ENCODE measurements around the gene STARD5. TPM values are rescaled to one million over a fixed set of nuclear protein-coding genes. Genes with fewer than 3 reads are reported as not detected.
"Not testable (repeated sequence)": the region's sequence is repeated elsewhere in the genome, so short reads cannot be mapped to it uniquely, and the experiment has no call there.

STARD5 gene
- total RNA-seq, 4 donors from 2014 or later = 1.3 to 6.7 (median 4.1) TPM

GRCh38 chr15:81357180-81357686 lies 33.3 kb upstream of the STARD5 start:
- TF ChIP-seq CTCF (IDR thresholded peaks at IDR 0.05) = no peak
- TF ChIP-seq POLR2A (IDR thresholded peaks at IDR 0.05) = no peak
- WGBS, 2 donors (ENCODE audit: low coverage in 1 of 2) = 85 to 96% methylated on average over 4 to 5 of the region's 6 CpGs

DNA sequence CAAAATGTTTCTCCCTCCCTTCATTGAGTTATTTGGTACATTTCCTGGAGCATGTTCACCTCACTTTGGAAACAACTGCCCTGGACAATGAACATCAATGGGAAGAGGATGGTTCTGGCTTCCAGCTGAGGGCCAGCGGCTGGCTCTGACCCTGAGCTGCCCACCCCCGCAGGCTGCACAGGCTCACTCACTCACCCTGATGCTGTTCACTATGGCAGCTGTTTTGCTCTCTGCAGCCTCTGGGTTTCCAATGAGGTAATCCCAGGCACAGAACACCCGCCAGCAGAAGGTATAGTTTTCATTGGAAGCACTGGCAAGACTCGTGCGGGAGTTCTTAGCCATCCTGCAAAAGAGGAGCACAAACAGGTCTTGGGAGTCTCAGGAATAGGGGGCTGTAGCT lies 32.3 kb upstream of the STARD5 start:
- WGBS, 2 donors (ENCODE audit: low coverage in 1 of 2) = 0 to 100% methylated on average over 1 of the region's 5 CpGs

More at GRCh38 chr15:81357180-81357686, 33.3 kb upstream of the STARD5 start:
- no peaks in the 10 kb centered on the region for H3K36me3 ChIP-seq
- H3K27me3 ChIP-seq = no peaks in the 10 kb centered on the region
- no peaks in the 10 kb centered on the region for H3K4me1 ChIP-seq
- no peak for ATAC-seq
- H3K4me3 ChIP-seq = no peak overlapping the region
- H3K9me3 ChIP-seq = peaks cover 0 to 4% (median 0%) of the 10 kb centered on the region in 3 donors
- H3K27ac ChIP-seq = no peak overlapping the region

DNA sequence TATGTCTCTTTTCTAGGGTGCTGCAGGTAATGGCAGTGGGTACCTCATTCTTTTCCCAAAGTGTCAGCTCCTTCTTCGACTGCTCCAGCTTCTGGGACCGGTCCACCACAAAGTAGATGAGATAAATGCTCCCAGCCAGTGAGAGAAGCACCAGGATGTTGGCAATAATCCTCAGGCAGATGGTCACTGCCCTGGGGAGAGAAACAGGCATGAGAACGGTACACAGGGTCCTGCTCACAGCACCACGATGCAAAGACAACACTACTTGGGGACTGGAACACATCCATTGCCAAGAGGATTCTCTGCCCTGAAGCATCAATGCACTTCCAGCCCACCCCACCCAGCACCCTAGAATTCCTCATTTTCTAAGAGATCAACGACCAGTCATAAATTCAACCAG lies 27.7 kb upstream of the STARD5 start:
- TF ChIP-seq POLR2AphosphoS5 (IDR thresholded peaks at IDR 0.05) = no peak
- TF ChIP-seq POLR2A (IDR thresholded peaks at IDR 0.05) = no peak
- TF ChIP-seq EP300 (IDR thresholded peaks at IDR 0.05) = no peak
- no peak for TF ChIP-seq CTCF (IDR thresholded peaks at IDR 0.05)
- no peaks in the 10 kb centered on the region for H3K27me3 ChIP-seq
- H3K27ac ChIP-seq = no peak overlapping the region
- no peaks in the 10 kb centered on the region for H3K36me3 ChIP-seq
- WGBS, 2 donors (ENCODE audit: low coverage in 1 of 2) = 47 to 60% methylated on average over 1 to 2 of the region's 5 CpGs
- no peak overlapping the region for H3K4me3 ChIP-seq
- H3K4me1 ChIP-seq = no peaks in the 10 kb centered on the region
- no peak for ATAC-seq
- H3K9me3 ChIP-seq = no peaks in the 10 kb centered on the region

More for the DNA sequence above, 32.3 kb upstream of the STARD5 start:
- TF ChIP-seq EP300 (IDR thresholded peaks at IDR 0.05) = no peak
- no peak for TF ChIP-seq CTCF (IDR thresholded peaks at IDR 0.05)
- TF ChIP-seq POLR2AphosphoS5 (IDR thresholded peaks at IDR 0.05) = no peak
- TF ChIP-seq POLR2A (IDR thresholded peaks at IDR 0.05) = no peak
- no peaks in the 10 kb centered on the region for H3K27me3 ChIP-seq
- no peak overlapping the region for H3K27ac ChIP-seq
- H3K4me3 ChIP-seq = no peak overlapping the region
- H3K9me3 ChIP-seq = peaks cover 0 to 4% (median 0%) of the 10 kb centered on the region in 3 donors
- H3K36me3 ChIP-seq = no peaks in the 10 kb centered on the region
- H3K4me1 ChIP-seq = no peaks in the 10 kb centered on the region
- ATAC-seq = no peak

DNA sequence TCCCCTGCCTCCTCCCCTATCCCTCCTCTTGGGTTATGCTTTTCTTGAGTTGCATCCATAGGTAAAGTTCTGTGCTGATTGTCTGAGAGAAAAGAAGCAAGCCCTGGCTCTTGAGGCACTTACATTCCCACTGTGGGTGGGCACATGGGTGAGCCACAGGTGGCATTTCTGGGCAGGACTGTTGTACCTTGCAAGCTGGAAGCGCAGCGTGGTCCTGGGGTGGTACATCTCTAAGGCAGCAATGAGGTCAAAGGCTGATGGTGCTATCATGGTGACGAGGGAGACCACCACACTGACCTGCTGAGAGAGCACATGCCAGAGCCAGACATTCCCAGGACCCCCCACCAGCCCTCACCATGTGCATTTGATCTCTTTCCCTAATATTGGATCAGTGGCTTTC lies 25.3 kb upstream of the STARD5 start:
- Histone ChIP-seq H3K4me3 (no peak overlapping the region), H3K4me1 (no peaks in the 10 kb centered on the region), H3K36me3 (no peaks in the 10 kb centered on the region), H3K9me3 (no peaks in the 10 kb centered on the region), H3K27me3 (no peaks in the 10 kb centered on the region), H3K27ac (no peak overlapping the region)
- TF ChIP-seq CTCF (IDR thresholded peaks at IDR 0.05) (no peak), POLR2AphosphoS5 (IDR thresholded peaks at IDR 0.05) (no peak), POLR2A (IDR thresholded peaks at IDR 0.05) (no peak), EP300 (IDR thresholded peaks at IDR 0.05) (no peak)
- ATAC-seq = no peak
- 80 to 100% methylated on average over 1 to 2 of the region's 3 CpGs for WGBS, 2 donors (ENCODE audit: low coverage in 1 of 2)

GRCh38 chr15:81348691-81349090 lies 24.8 kb upstream of the STARD5 start:
- 83 to 89% methylated on average over 5 to 11 of the region's 11 CpGs for WGBS, 2 donors (ENCODE audit: low coverage in 1 of 2)
- H3K4me1 ChIP-seq, H3K36me3 ChIP-seq, ATAC-seq, H3K4me3 ChIP-seq, H3K27ac ChIP-seq, H3K9me3 ChIP-seq, H3K27me3 ChIP-seq: not testable (repeated sequence)
